Neural cell (in vitro differentiated cells): ENCODE results near the gene EDIL3. TPM values are rescaled to one million over a fixed set of nuclear protein-coding genes. Genes with fewer than 3 reads are reported as not detected.

Experiments used
- H2AFZ ChIP-seq: fragments of 200-600, 300-800 bp; sonication (generic), shearing (Covaris generic); 2 replicates; pipeline ENCODE4 v1.6.0; 2014; ENCODE audit warnings: low read depth, mild to moderate bottlenecking, antibody characterized with exemption, low read length, moderate library complexity
- H3F3A ChIP-seq: fragments of 200-600 bp; shearing (Covaris generic); 2 replicates; pipeline ENCODE4 v1.6.1; 2016; ENCODE audit warnings: mild to moderate bottlenecking, moderate library complexity, mixed read lengths, antibody characterized with exemption, low read length; ENCODE audit not compliant: insufficient read depth, poor library complexity, severe bottlenecking
- H3K27ac ChIP-seq: fragments of 200-600, 300-800 bp; sonication (generic), shearing (Covaris generic); 2 replicates; pipeline ENCODE4 v1.5.1; 2014; ENCODE audit warnings: mild to moderate bottlenecking, low read length, moderate library complexity
- H3K27me3 ChIP-seq: fragments of 300-800, 200-600 bp; sonication (generic), shearing (Covaris generic); 2 replicates; pipeline ENCODE4 v1.6.0; 2014; ENCODE audit warnings: mild to moderate bottlenecking, low read depth, low read length, moderate library complexity; ENCODE audit not compliant: insufficient read depth
- H3K36me3 ChIP-seq: fragments of 300-800, 200-600 bp; sonication (generic), shearing (Covaris generic); 2 replicates; pipeline ENCODE4 v1.5.1; 2014; ENCODE audit warnings: mild to moderate bottlenecking, antibody characterized with exemption, low read length, moderate library complexity; ENCODE audit not compliant: insufficient read depth
- H3K4me2 ChIP-seq: fragments of 300-800, 200-600 bp; sonication (generic), shearing (Covaris generic); 2 replicates; pipeline ENCODE4 v1.6.0; 2014; ENCODE audit warnings: mild to moderate bottlenecking, low read length
- H3K4me3 ChIP-seq: fragments of 300-800, 200-600 bp; sonication (generic), shearing (Covaris generic); 2 replicates; pipeline ENCODE4 v1.5.1; 2014; ENCODE audit warnings: mild to moderate bottlenecking, low read length, moderate library complexity
- H3K79me2 ChIP-seq: fragments of 200-600 bp; shearing (Covaris generic); replicated peaks from 2 replicates; pipeline ENCODE4 v1.6.0; 2014; ENCODE audit warnings: mild to moderate bottlenecking, low read length, moderate library complexity; ENCODE audit not compliant: insufficient read depth
- H3K9ac ChIP-seq: fragments of 300-800, 200-600 bp; sonication (generic), shearing (Covaris generic); 2 replicates; pipeline ENCODE4 v1.6.1; 2016; ENCODE audit warnings: mild to moderate bottlenecking, low read length, mixed read lengths
- H3K9me2 ChIP-seq: fragments of 200-600 bp; shearing (Covaris generic); 2 replicates; pipeline ENCODE4 v1.6.1; 2016; ENCODE audit warnings: mild to moderate bottlenecking, low read length, mixed read lengths; ENCODE audit not compliant: insufficient read depth
- H3K9me3 ChIP-seq: fragments of 200-600, 300-800 bp; sonication (generic), shearing (Covaris generic); 2 replicates; pipeline ENCODE4 v1.6.1; 2016; ENCODE audit warnings: mild to moderate bottlenecking, mixed run types, low read length, moderate library complexity, mixed read lengths
- H4K20me1 ChIP-seq: fragments of 200-600 bp; shearing (Covaris generic); 2 replicates; pipeline ENCODE4 v1.6.1; 2016; ENCODE audit warnings: mild to moderate bottlenecking, mixed run types; ENCODE audit not compliant: insufficient read depth
- CTCF ChIP-seq: fragments of 450-650 bp; IDR thresholded peaks from 2 replicates; pipeline ENCODE4 v1.5.1; 2014; ENCODE audit warnings: antibody characterized with exemption, mild to moderate bottlenecking, moderate library complexity; ENCODE audit not compliant: poor library complexity, severe bottlenecking
- EP300 ChIP-seq: fragments of 450-650 bp; conservative IDR thresholded peaks from 2 replicates; pipeline ENCODE4 v1.6.1; 2014; ENCODE audit warnings: antibody characterized with exemption, mild to moderate bottlenecking, moderate library complexity; ENCODE audit not compliant: poor library complexity, severe bottlenecking
- EZH2 ChIP-seq: fragments of 200-600, 300-800 bp; shearing (Covaris generic), sonication (generic); IDR thresholded peaks from 2 replicates; pipeline ENCODE4 v1.6.1; 2014; ENCODE audit warnings: antibody characterized with exemption, low read length, borderline replicate concordance, mild to moderate bottlenecking; ENCODE audit not compliant: insufficient read depth, poor library complexity, severe bottlenecking
- MXI1 ChIP-seq: fragments of 450-650 bp; conservative IDR thresholded peaks from 2 replicates; pipeline ENCODE4 v1.6.1; 2014; ENCODE audit warnings: antibody characterized with exemption, mild to moderate bottlenecking; ENCODE audit not compliant: poor library complexity, severe bottlenecking
- POLR2AphosphoS5 ChIP-seq: IDR thresholded peaks from 2 replicates; pipeline ENCODE4 v1.6.1; 2012
- RAD21 ChIP-seq: fragments of 450-650 bp; conservative IDR thresholded peaks from 2 replicates; pipeline ENCODE4 v1.6.1; 2014; ENCODE audit warnings: antibody characterized with exemption, mild to moderate bottlenecking, moderate library complexity
- SMC3 ChIP-seq: fragments of 450-650 bp; conservative IDR thresholded peaks from 2 replicates; pipeline ENCODE4 v1.6.1; 2014; ENCODE audit warnings: antibody characterized with exemption, mild to moderate bottlenecking, moderate library complexity; ENCODE audit not compliant: poor library complexity
- TAF1 ChIP-seq: IDR thresholded peaks from 2 replicates; pipeline ENCODE4 v1.6.1; 2012; ENCODE audit warnings: low read depth
- polyA plus RNA-seq: library from polyadenylated mRNA; depleted of rRNA; stranded (reverse); fragments of >200 nt; gene quantifications from 2 replicates; pipeline ENCODE4 v1.2.3, GENCODE V29; 2014
- TF ChIP-seq, protein P1 (sequence below): IDR thresholded peaks from 2 replicates; pipeline ENCODE4 v1.6.1; 2012; ENCODE audit warnings: borderline replicate concordance

EDIL3 gene
- polyA plus RNA-seq, 1 donor from 2014 or later, result 6.1 TPM

- no peak overlapping the region for H3K9ac ChIP-seq
- H3F3A ChIP-seq, result no peaks in the 10 kb centered on the region
- no peaks in the 10 kb centered on the region for H3K9me2 ChIP-seq
- no peaks in the 10 kb centered on the region for H3K9me3 ChIP-seq
- no peaks in the 10 kb centered on the region for H3K79me2 ChIP-seq
- H3K4me3 ChIP-seq, result no peak overlapping the region
- H3K27ac ChIP-seq, result no peak overlapping the region
- H4K20me1 ChIP-seq, result no peaks in the 10 kb centered on the region
- no peak overlapping the region for H3K4me2 ChIP-seq
- TF ChIP-seq CTCF (no peak), TAF1 (no peak), EP300 (no peak), POLR2AphosphoS5 (no peak), MXI1 (no peak), RAD21 (no peak), EZH2 (no peak)
- TF ChIP-seq, protein P1, sequence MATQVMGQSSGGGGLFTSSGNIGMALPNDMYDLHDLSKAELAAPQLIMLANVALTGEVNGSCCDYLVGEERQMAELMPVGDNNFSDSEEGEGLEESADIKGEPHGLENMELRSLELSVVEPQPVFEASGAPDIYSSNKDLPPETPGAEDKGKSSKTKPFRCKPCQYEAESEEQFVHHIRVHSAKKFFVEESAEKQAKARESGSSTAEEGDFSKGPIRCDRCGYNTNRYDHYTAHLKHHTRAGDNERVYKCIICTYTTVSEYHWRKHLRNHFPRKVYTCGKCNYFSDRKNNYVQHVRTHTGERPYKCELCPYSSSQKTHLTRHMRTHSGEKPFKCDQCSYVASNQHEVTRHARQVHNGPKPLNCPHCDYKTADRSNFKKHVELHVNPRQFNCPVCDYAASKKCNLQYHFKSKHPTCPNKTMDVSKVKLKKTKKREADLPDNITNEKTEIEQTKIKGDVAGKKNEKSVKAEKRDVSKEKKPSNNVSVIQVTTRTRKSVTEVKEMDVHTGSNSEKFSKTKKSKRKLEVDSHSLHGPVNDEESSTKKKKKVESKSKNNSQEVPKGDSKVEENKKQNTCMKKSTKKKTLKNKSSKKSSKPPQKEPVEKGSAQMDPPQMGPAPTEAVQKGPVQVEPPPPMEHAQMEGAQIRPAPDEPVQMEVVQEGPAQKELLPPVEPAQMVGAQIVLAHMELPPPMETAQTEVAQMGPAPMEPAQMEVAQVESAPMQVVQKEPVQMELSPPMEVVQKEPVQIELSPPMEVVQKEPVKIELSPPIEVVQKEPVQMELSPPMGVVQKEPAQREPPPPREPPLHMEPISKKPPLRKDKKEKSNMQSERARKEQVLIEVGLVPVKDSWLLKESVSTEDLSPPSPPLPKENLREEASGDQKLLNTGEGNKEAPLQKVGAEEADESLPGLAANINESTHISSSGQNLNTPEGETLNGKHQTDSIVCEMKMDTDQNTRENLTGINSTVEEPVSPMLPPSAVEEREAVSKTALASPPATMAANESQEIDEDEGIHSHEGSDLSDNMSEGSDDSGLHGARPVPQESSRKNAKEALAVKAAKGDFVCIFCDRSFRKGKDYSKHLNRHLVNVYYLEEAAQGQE, result no peak
- no peaks in the 10 kb centered on the region for H3K27me3 ChIP-seq
- no peak overlapping the region for H2AFZ ChIP-seq
- no peaks in the 10 kb centered on the region for H3K36me3 ChIP-seq
These were observed 338.7 kb downstream of the EDIL3 start for GRCh38 chr5:84045964-84046363.

GRCh38 chr5:84036842-84037241 is 347.8 kb downstream of the EDIL3 start:
- TF ChIP-seq, protein P1, result no peak
- TF ChIP-seq MXI1, result no peak
- no peak for TF ChIP-seq SMC3
- TF ChIP-seq EZH2, result no peak
- no peak for TF ChIP-seq EP300
- no peak for TF ChIP-seq RAD21
- no peak for TF ChIP-seq CTCF
- no peak for TF ChIP-seq TAF1
- no peak for TF ChIP-seq POLR2AphosphoS5

More at GRCh38 chr5:84036842-84037241, 347.8 kb downstream of the EDIL3 start:
- Histone ChIP-seq H2AFZ (no peak overlapping the region), H3K27ac (no peak overlapping the region), H3K4me2 (no peak overlapping the region), H4K20me1 (no peaks in the 10 kb centered on the region), H3K9me3 (no peaks in the 10 kb centered on the region), H3K36me3 (no peaks in the 10 kb centered on the region), H3F3A (no peaks in the 10 kb centered on the region), H3K9me2 (no peaks in the 10 kb centered on the region), H3K27me3 (no peaks in the 10 kb centered on the region), H3K9ac (no peak overlapping the region), H3K4me3 (no peak overlapping the region), H3K79me2 (no peaks in the 10 kb centered on the region)
